HepG2 (cell line): ENCODE data around the gene VTN. TPM values are rescaled to one million over a fixed set of nuclear protein-coding genes. Genes with fewer than 3 reads are reported as not detected.
A peak's percentile ranks its signal among the peaks of the same experiment; 100 is the strongest.

ENCODE experiments used
- AKNA ChIP-seq: sonication (generic); formaldehyde crosslinking; IDR thresholded peaks from 2 replicates; pipeline ENCODE4 v1.4.0; 2020; ENCODE audit warnings: missing genetic modification reagents, borderline replicate concordance
- ATF2 ChIP-seq: sonication (generic); formaldehyde crosslinking; IDR thresholded peaks from 2 replicates; pipeline ENCODE4 v1.4.0; 2020; ENCODE audit warnings: missing genetic modification reagents
- JARID2 ChIP-seq: sonication (generic); formaldehyde crosslinking; IDR thresholded peaks from 2 replicates; pipeline ENCODE4 v1.8.1; 2023; ENCODE audit warnings: missing genetic modification reagents, inconsistent platforms; ENCODE audit not compliant: insufficient replicate concordance
- KIAA2018 ChIP-seq: sonication (generic); formaldehyde crosslinking; IDR thresholded peaks from 2 replicates; pipeline ENCODE4 v1.5.0; 2020; ENCODE audit warnings: mild to moderate bottlenecking, missing genetic modification reagents, borderline replicate concordance
- NFRKB ChIP-seq: fragments of 450-650 bp; IDR thresholded peaks from 2 replicates; pipeline ENCODE4 v1.6.1; 2017
- SIN3B ChIP-seq: fragments of 150-350 bp; IDR thresholded peaks from 2 replicates; pipeline ENCODE4 v1.6.1; 2014; ENCODE audit warnings: low read length
- SMAD1 ChIP-seq: sonication (generic); formaldehyde crosslinking; IDR thresholded peaks from 2 replicates; pipeline ENCODE4 v1.4.0; 2020; ENCODE audit warnings: missing genetic modification reagents, low read depth, mild to moderate bottlenecking, borderline replicate concordance
- SMAD3 ChIP-seq: sonication (generic); formaldehyde crosslinking; IDR thresholded peaks from 2 replicates; pipeline ENCODE4 v1.4.0; 2020; ENCODE audit warnings: missing genetic modification reagents
- ZNF543 ChIP-seq: sonication (generic); formaldehyde crosslinking; IDR thresholded peaks from 2 replicates; pipeline ENCODE4 v1.4.0; 2020; ENCODE audit warnings: mild to moderate bottlenecking, missing genetic modification reagents
- ZNF605 ChIP-seq: sonication (generic); formaldehyde crosslinking; IDR thresholded peaks from 2 replicates; pipeline ENCODE4 v1.8.0; 2022; ENCODE audit warnings: mild to moderate bottlenecking, missing genetic modification reagents
- ZNF773 ChIP-seq: sonication (generic); formaldehyde crosslinking; IDR thresholded peaks from 2 replicates; pipeline ENCODE4 v1.4.0; 2020; ENCODE audit warnings: missing genetic modification reagents, borderline replicate concordance
- ZNF777 ChIP-seq: sonication (generic); formaldehyde crosslinking; IDR thresholded peaks from 2 replicates; pipeline ENCODE4 v1.4.0; 2020; ENCODE audit warnings: missing genetic modification reagents
- polyA plus RNA-seq, 8 experiments: library from polyadenylated mRNA; depleted of rRNA in 3 of 8; stranded (reverse) in 7 of 8; unstranded in 1 of 8; fragments of >200 nt; fragmentation: Illumina TruSeq in 4 of 8; extraction: Trizol in 4 of 8; gene quantifications; 2 replicates each; pipeline versions ENCODE4 v1.2.1 to v1.2.3, GENCODE V29; 2011 to 2016; ENCODE audit warnings: low read depth in 4 of 8, missing spikeins in 1 of 8, mixed read lengths in 1 of 8; ENCODE audit not compliant: insufficient read depth in 1 of 8
- total RNA-seq, 5 experiments: library from RNA; depleted of rRNA; stranded (reverse); fragments of >200 nt; fragmentation: Illumina TruSeq; extraction: Trizol; gene quantifications; 2 replicates each; pipeline ENCODE4 v1.2.3, GENCODE V29; 2016; ENCODE audit warnings: low read depth in 1 of 5

VTN gene
- total and polyA plus RNA-seq, 2 of the 13 experiments (the other 11 are each of a cell fraction or from before 2014, with no cell fraction given) = 108 to 131 TPM

GRCh38 chr17:28335201-28335958, 34.7 kb downstream of the VTN start, which contains the start of the genes IFT20 and TNFAIP1 (continued):
- no peak for TF ChIP-seq AKNA (CRISPR knock-in tag)
- TF ChIP-seq KIAA2018 (CRISPR knock-in tag) = no peak
- no peak; the same call in 1 of the 2 replicates for TF ChIP-seq ZNF777
- TF ChIP-seq SMAD1 = no peak
- TF ChIP-seq NFRKB = no peak
- TF ChIP-seq ZNF773 = no peak
- TF ChIP-seq SIN3B = peak; percentile 69; the same call in 1 of the 2 replicates
- peak; percentile 89; the same call in 1 of the 2 replicates for TF ChIP-seq ZNF543 (CRISPR knock-in tag)
- TF ChIP-seq ZNF605 = peak; percentile 43
- TF ChIP-seq ATF2 (CRISPR knock-in tag) = peak; percentile 100
- peak; percentile 51 for TF ChIP-seq JARID2 (CRISPR knock-in tag)
- TF ChIP-seq SMAD3 (CRISPR knock-in tag) = peak; percentile 84; the same call in 1 of the 2 replicates
